Fibroblast of mammary gland (primary cell): ENCODE results near the gene PUM1.

Source experiments
- DNase-seq: peaks from one replicate; pipeline ENCODE4 v3.0.0-alpha.2; 2010; ENCODE audit warnings: low read depth
- H3K4me3 ChIP-seq: 2 replicates; pipeline ENCODE4 v1.5.1; 2011; ENCODE audit warnings: low read depth, mild to moderate bottlenecking, low read length, moderate library complexity; ENCODE audit not compliant: control insufficient read depth
- TF ChIP-seq, protein P1 (sequence below): conservative IDR thresholded peaks from 2 replicates; pipeline ENCODE4 v1.5.1; 2011; ENCODE audit warnings: low read depth, low read length, inconsistent platforms; ENCODE audit not compliant: control insufficient read depth, insufficient read depth

Gene PUM1

DNA sequence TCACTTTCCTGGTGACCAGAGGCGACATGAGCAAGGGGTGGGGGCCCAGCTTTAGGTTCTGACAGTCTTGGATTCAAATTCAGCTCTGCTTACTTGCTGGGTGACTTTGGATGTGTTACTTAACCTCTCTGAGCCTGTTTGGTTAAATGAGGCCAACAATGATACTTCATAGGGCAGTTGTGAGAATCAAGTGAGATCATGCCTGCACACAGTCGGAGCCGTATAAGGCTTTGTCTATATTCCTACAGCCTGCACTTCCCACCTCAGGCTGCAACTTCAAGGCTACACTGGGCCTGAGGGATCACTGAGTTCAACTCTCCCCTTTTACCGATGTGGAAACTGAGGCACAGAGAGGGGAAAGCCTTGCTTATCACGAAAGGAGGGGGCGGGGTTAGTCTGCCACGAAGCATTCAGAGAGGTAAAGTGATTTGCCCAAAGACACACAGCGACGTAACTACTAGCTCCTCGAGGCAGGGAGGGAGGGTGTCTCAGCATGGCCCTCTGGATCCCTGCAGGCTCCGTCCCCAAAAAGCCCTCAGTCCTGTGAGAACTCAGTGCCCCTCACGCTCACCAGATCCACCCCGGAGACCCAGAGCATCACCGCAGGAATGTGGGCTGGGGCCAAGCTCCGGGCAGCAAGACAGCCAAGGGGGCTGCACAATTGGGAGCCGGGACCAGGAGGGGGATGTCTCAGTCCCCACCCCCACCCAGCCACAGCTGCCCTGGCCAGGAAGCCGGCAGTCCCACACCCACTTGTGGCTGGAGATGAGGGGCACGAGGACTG lies 181.9 kb downstream of the PUM1 start:
- DNase-seq: no peak
- no peak overlapping the region for H3K4me3 ChIP-seq

DNA sequence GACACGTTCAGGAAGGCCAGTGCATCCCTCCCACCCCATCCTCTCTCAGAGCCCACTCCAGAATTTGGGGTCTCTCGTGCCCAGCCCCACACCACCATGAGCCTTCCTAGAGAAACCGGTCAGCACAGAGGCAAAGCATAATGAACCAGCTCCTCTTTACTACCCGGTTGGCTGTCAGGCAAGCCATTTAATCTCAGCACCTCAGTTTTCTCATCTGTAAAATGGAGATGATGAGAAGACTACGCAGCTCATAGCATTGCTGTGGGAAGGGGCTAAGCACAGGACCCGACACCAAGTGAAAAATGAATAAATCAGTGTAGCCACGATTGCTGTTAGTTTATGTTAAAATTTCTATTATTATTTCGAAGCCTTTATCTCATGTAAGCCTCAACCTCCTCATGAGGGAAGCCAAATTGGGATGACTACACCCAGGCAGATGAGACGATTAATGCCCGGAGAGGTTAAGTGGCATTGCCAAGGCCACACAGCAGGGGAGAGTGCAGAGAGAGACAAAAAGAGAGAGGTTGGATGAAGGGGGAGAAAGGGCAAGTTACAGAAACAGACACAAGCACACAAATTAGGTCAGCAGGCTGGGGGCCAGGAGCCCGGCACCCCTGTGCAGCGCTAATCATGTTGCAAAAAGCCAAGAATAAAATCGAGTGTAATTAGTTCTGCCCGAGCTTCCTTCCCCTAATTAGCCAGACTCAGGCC lies 182.7 kb downstream of the PUM1 start:
- no peak for DNase-seq
- H3K4me3 ChIP-seq: no peak overlapping the region
- TF ChIP-seq, protein P1, sequence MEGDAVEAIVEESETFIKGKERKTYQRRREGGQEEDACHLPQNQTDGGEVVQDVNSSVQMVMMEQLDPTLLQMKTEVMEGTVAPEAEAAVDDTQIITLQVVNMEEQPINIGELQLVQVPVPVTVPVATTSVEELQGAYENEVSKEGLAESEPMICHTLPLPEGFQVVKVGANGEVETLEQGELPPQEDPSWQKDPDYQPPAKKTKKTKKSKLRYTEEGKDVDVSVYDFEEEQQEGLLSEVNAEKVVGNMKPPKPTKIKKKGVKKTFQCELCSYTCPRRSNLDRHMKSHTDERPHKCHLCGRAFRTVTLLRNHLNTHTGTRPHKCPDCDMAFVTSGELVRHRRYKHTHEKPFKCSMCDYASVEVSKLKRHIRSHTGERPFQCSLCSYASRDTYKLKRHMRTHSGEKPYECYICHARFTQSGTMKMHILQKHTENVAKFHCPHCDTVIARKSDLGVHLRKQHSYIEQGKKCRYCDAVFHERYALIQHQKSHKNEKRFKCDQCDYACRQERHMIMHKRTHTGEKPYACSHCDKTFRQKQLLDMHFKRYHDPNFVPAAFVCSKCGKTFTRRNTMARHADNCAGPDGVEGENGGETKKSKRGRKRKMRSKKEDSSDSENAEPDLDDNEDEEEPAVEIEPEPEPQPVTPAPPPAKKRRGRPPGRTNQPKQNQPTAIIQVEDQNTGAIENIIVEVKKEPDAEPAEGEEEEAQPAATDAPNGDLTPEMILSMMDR: no peak

More for the DNA sequence above, 181.9 kb downstream of the PUM1 start:
- TF ChIP-seq, protein P1: no peak
